ENCODE results near the gene VAMP8.
"Not testable (repeated sequence)": the region's sequence is repeated elsewhere in the genome, so short reads cannot be mapped to it uniquely, and the experiment has no call there.

Gene VAMP8

DNA sequence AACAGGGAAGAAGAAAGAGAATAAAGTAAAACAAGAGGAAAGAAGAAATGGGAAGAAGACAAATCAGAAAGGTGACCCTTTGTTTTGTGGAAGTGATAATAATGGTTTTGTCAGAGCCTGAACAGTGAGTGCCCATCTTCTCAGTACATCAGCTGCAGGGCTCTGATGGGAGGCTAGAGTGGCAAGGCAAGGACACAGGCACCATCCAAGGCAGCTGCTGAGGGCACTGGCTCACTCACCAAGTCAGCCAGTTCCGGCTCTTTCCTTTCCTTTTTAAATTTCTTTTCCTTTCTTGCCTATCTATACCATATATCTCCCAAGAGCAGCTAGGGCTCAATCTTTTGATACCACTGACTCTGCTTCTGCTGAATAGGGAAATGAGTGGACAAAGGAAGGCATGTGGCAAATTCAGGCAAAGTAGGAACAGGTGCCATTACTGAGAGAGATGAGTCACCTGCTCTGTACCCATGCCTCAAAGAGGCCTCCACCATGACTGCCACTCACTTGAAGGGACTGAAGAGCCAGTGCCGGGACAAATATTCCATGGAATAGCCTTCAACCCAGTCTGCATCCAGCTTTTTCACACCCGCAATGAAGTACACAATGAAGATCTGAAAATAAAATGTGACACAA lies 22.3 kb upstream of the VAMP8 start:
- Histone ChIP-seq H3K79me2 (no peaks in the 10 kb centered on the region), H2AFZ (no peak overlapping the region), H3K27ac (no peak overlapping the region), H3K4me1 (peaks cover 8% of the 10 kb centered on the region), H3K27me3 (ENCODE audit: control insufficient read depth, insufficient read depth, low read length) (no peaks in the 10 kb centered on the region), H3K36me3 (ENCODE audit: control insufficient read depth, insufficient read depth, low read length) (no peaks in the 10 kb centered on the region), H3K4me2 (ENCODE audit: low read length) (no peak overlapping the region), H3K9me3 (ENCODE audit: control insufficient read depth, low read length) (no peaks in the 10 kb centered on the region), H3K9ac (no peak overlapping the region), H3K4me3 (ENCODE audit: low read depth, low read length) (no peak overlapping the region)
- TF ChIP-seq, protein P1, sequence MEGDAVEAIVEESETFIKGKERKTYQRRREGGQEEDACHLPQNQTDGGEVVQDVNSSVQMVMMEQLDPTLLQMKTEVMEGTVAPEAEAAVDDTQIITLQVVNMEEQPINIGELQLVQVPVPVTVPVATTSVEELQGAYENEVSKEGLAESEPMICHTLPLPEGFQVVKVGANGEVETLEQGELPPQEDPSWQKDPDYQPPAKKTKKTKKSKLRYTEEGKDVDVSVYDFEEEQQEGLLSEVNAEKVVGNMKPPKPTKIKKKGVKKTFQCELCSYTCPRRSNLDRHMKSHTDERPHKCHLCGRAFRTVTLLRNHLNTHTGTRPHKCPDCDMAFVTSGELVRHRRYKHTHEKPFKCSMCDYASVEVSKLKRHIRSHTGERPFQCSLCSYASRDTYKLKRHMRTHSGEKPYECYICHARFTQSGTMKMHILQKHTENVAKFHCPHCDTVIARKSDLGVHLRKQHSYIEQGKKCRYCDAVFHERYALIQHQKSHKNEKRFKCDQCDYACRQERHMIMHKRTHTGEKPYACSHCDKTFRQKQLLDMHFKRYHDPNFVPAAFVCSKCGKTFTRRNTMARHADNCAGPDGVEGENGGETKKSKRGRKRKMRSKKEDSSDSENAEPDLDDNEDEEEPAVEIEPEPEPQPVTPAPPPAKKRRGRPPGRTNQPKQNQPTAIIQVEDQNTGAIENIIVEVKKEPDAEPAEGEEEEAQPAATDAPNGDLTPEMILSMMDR (IDR thresholded peaks at IDR 0.05): no peak

DNA sequence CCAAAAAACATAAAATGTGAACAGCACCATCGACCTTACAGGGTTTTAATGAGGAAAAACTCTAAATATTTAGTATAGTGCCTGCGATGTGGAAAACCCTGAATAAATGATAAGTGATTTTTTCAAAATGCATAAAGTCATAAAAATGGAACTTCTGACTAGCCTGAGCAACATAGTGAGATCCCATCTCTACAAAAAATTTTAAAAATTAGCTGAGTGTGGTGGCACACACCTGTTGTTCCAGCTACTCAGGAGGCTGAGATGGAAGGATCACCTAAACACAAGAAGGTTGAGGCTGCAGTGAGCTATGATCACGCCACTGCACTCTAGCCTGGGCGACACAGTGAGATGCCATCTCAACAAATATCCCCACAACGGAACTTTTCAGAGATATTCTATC lies 20.3 kb upstream of the VAMP8 start:
- Histone ChIP-seq H3K4me1 (peaks cover 5% of the 10 kb centered on the region), H3K4me3 (ENCODE audit: low read depth, low read length) (no peak overlapping the region), H3K36me3 (ENCODE audit: control insufficient read depth, insufficient read depth, low read length) (no peaks in the 10 kb centered on the region), H3K79me2 (no peaks in the 10 kb centered on the region), H3K9me3 (ENCODE audit: control insufficient read depth, low read length) (no peaks in the 10 kb centered on the region), H3K27ac (no peak overlapping the region), H3K27me3 (ENCODE audit: control insufficient read depth, insufficient read depth, low read length) (no peaks in the 10 kb centered on the region), H3K4me2 (ENCODE audit: low read length) (no peak overlapping the region), H2AFZ (no peak overlapping the region), H3K9ac (no peak overlapping the region)
- TF ChIP-seq, protein P1 (IDR thresholded peaks at IDR 0.05): no peak

DNA sequence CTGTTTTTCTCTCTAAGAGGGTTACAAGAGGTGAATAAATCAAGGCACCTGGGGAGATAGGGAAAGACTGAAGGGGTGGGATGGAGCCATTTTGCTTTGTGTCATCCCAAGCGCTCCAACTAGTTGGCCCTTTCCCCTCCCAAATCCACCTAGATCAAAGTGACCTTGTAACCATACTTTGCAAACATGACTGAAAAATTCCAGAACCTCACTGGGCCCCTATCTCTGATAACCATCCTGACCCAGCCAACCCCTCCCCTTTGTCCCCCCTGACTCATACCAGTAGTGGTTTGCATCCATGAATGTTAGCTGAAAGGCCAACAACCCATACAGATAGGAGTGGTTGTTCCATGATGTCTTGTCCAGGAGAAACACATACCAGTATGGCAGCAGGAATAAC lies 19.2 kb upstream of the VAMP8 start:
- H3K36me3 ChIP-seq (ENCODE audit: control insufficient read depth, insufficient read depth, low read length): no peaks in the 10 kb centered on the region
- H2AFZ ChIP-seq: no peak overlapping the region
- H3K27ac ChIP-seq: no peak overlapping the region
- no peaks in the 10 kb centered on the region for H3K79me2 ChIP-seq
- no peak overlapping the region for H3K4me3 ChIP-seq (ENCODE audit: low read depth, low read length)
- H3K9me3 ChIP-seq (ENCODE audit: control insufficient read depth, low read length): no peaks in the 10 kb centered on the region
- no peaks in the 10 kb centered on the region for H3K27me3 ChIP-seq (ENCODE audit: control insufficient read depth, insufficient read depth, low read length)
- no peak overlapping the region for H3K9ac ChIP-seq
- TF ChIP-seq, protein P1 (IDR thresholded peaks at IDR 0.05): no peak
- H3K4me1 ChIP-seq: peaks cover 2% of the 10 kb centered on the region
- H3K4me2 ChIP-seq (ENCODE audit: low read length): no peak overlapping the region

DNA sequence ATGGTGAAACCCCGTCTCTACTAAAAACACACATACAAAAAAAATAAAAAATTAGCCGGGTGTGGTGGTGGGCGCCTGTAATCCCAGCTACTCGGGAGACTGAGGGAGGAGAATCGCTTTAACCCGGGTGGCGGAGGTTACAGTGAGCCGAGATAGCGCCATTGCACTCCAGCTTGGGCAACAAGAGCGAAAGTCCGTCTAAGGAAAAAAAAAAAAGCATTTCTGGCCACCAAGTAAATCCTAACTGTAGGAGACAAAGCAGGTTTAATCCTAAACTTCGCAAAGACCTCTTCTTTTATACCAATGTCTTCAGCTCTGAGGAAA lies 17.0 kb upstream of the VAMP8 start:
- peak overlapping the region; percentile 74 for H3K4me2 ChIP-seq (ENCODE audit: low read length)
- H3K79me2 ChIP-seq; H3K27ac ChIP-seq; H3K9ac ChIP-seq; H2AFZ ChIP-seq; H3K36me3 ChIP-seq (ENCODE audit: control insufficient read depth, insufficient read depth, low read length); H3K9me3 ChIP-seq (ENCODE audit: control insufficient read depth, low read length); H3K27me3 ChIP-seq (ENCODE audit: control insufficient read depth, insufficient read depth, low read length); H3K4me1 ChIP-seq: not testable (repeated sequence)
- H3K4me3 ChIP-seq (ENCODE audit: low read depth, low read length): peak overlapping the region; percentile 73

DNA sequence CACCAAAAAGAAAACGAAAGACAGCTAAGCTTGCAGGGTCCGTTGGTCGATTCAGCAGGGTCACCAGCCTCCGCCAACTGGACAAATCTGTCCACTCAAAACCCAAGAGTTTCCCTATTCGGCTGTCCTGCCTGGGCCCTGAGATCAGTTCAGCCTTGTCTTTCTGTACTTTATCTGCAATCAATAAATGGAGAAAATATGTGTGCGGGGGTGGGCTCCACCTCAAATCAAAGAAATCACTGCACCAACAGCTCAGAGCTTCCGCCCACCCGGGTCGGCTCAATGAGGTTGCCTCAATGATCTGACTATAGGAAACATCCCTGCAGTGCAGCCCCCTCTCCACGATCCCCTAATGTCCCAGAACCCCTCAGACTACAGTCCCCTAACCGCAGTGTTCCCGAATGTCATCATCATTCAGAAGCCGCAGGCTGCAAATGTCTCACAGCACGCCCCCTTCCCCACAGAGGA lies 16.5 kb upstream of the VAMP8 start:
- Histone ChIP-seq H3K4me3 (ENCODE audit: low read depth, low read length) (peak overlapping the region; percentile 73), H3K4me1 (peaks cover 2% of the 10 kb centered on the region), H3K9me3 (ENCODE audit: control insufficient read depth, low read length) (no peaks in the 10 kb centered on the region), H2AFZ (peak overlapping the region; percentile 77), H3K36me3 (ENCODE audit: control insufficient read depth, insufficient read depth, low read length) (no peaks in the 10 kb centered on the region), H3K9ac (no peak overlapping the region), H3K27ac (peak overlapping the region; percentile 73), H3K27me3 (ENCODE audit: control insufficient read depth, insufficient read depth, low read length) (no peaks in the 10 kb centered on the region), H3K79me2 (no peaks in the 10 kb centered on the region), H3K4me2 (ENCODE audit: low read length) (peak overlapping the region; percentile 74)
- TF ChIP-seq, protein P1 (IDR thresholded peaks at IDR 0.05): no peak

Measured in parathyroid adenoma (tissue), 2 donors.